ENCODE measurements around the gene GJC2. TPM values are rescaled to one million over a fixed set of nuclear protein-coding genes. Genes with fewer than 3 reads are reported as not detected.

The GJC2 gene
- total RNA-seq, 1 experiment from 2014 or later, result 1.6 TPM

DNA sequence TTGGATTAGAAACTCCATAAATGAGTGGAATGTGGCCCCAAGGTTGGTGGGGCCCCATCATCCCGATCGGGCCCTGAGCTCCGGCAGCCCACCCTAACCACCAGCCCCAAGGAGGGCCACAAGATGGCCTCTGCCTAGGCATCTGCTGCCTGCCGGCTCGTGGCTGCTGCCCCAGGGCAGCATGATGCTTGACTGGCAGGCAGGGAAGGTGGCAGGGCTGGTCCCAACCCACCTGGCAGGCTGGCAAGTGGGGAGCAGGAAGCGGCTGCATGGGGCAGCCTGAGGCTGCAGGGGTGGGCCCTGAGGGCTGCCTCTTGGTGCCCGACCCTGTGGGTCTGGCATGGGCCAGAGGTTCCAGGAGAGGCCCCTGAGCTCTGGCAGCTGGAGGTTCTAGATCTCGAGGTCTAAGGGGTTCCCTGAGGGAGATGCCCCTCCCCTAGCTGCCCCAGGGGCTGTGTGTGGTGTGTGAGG is 760 bp upstream of the GJC2 start:
- WGBS (ENCODE audit: extremely low coverage, insufficient read length, low lambda C conversion rate), result no CpG with 5 or more reads among the region's 8 CpGs
- no peaks in the 10 kb centered on the region for H3K23me2 ChIP-seq (ENCODE audit: insufficient read length, low read depth, low read length, poor library complexity, severe bottlenecking)
- H3K23ac ChIP-seq (ENCODE audit: insufficient read length, low read depth, low read length), result no peak overlapping the region
- H3K27ac ChIP-seq (ENCODE audit: insufficient read length, low read depth, low read length), result no peak overlapping the region
- no peak overlapping the region for H2BK12ac ChIP-seq (ENCODE audit: insufficient read length, low read depth, low read length)
- no peak overlapping the region for H3K18ac ChIP-seq (ENCODE audit: insufficient read length, low read depth, low read length)
- no peaks in the 10 kb centered on the region for H3K36me3 Mint-ChIP-seq (ENCODE audit: insufficient read depth in 1 of 3, low read depth in 3 of 3)
- DNase-seq, result no peak
- no peak overlapping the region for H2BK5ac ChIP-seq (ENCODE audit: insufficient read length, low read length)
- no peak overlapping the region for H4K8ac ChIP-seq (replicated peaks; ENCODE audit: insufficient read length, low read depth, low read length)
- H2BK20ac ChIP-seq (ENCODE audit: low read depth, low read length, poor library complexity, severe bottlenecking), result no peak overlapping the region
- no peak overlapping the region for H3K4ac ChIP-seq (ENCODE audit: low read depth, low read length)
- H2AK5ac ChIP-seq (ENCODE audit: insufficient read length, low read length), result no peak overlapping the region
- H3K4me1 Mint-ChIP-seq, result peaks cover 0 to 6% of the 10 kb centered on the region in 2 experiments; a peak in 2 of 4 replicates
- H3K56ac ChIP-seq (ENCODE audit: insufficient read length, low read depth, low read length), result no peak overlapping the region
- no peaks in the 10 kb centered on the region for H3K4me1 ChIP-seq (ENCODE audit: insufficient read depth, low read length)
- no peak overlapping the region for H2BK15ac ChIP-seq (ENCODE audit: low read depth, low read length)
- TF ChIP-seq, protein P1, sequence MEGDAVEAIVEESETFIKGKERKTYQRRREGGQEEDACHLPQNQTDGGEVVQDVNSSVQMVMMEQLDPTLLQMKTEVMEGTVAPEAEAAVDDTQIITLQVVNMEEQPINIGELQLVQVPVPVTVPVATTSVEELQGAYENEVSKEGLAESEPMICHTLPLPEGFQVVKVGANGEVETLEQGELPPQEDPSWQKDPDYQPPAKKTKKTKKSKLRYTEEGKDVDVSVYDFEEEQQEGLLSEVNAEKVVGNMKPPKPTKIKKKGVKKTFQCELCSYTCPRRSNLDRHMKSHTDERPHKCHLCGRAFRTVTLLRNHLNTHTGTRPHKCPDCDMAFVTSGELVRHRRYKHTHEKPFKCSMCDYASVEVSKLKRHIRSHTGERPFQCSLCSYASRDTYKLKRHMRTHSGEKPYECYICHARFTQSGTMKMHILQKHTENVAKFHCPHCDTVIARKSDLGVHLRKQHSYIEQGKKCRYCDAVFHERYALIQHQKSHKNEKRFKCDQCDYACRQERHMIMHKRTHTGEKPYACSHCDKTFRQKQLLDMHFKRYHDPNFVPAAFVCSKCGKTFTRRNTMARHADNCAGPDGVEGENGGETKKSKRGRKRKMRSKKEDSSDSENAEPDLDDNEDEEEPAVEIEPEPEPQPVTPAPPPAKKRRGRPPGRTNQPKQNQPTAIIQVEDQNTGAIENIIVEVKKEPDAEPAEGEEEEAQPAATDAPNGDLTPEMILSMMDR (conservative IDR thresholded peaks at IDR 0.05), result no peak
- no peaks in the 10 kb centered on the region for H3K9me3 ChIP-seq (ENCODE audit: control insufficient read depth, low read depth, low read length)
- no peak overlapping the region for H3K4me2 ChIP-seq (ENCODE audit: insufficient read depth, insufficient read length, low read length)
- H3K79me2 ChIP-seq (ENCODE audit: insufficient read depth, low read length), result peaks cover 3% of the 10 kb centered on the region; the same call in 1 of the 2 replicates
- H4K20me1 ChIP-seq (ENCODE audit: control insufficient read depth, insufficient read depth, insufficient read length), result peaks cover under 1% of the 10 kb centered on the region
- H3K14ac ChIP-seq (ENCODE audit: insufficient read depth, low read length), result no peak overlapping the region
- H3K4me3 Mint-ChIP-seq, result no peak overlapping the region
- no peak overlapping the region for H3K9ac ChIP-seq (ENCODE audit: extremely low read depth, insufficient read length, low read length)
- H4K5ac ChIP-seq (ENCODE audit: insufficient read length, low read depth, low read length), result no peak overlapping the region
- H2AFZ ChIP-seq (ENCODE audit: low read length), result no peak overlapping the region
- H3K27me3 Mint-ChIP-seq (ENCODE audit: low read depth), result no peaks in the 10 kb centered on the region
- no peak overlapping the region for H4K91ac ChIP-seq (ENCODE audit: insufficient read length, low read depth, low read length)
- H3K79me1 ChIP-seq (ENCODE audit: insufficient read depth, low read depth, low read length, poor library complexity, severe bottlenecking), result no peaks in the 10 kb centered on the region
- H3T11ph ChIP-seq (ENCODE audit: low read length), result no peak overlapping the region
- H3K9me3 Mint-ChIP-seq, result no peaks in the 10 kb centered on the region
- no peaks in the 10 kb centered on the region for H3K27me3 ChIP-seq (ENCODE audit: insufficient read depth, low read length)
- H2BK120ac ChIP-seq (ENCODE audit: low read depth, low read length, poor library complexity, severe bottlenecking), result no peak overlapping the region
- H3K27ac Mint-ChIP-seq, result no peak overlapping the region

All from H9 (cell line).